CD4-positive, alpha-beta memory T cell (primary cell): ENCODE measurements around the gene EML6. TPM values are rescaled to one million over a fixed set of nuclear protein-coding genes. Genes with fewer than 3 reads are reported as not detected.

Experiments used
- CTCF ChIA-PET: fragments of 350-600 bp; sonication (Branson Sonifier 250); formaldehyde crosslinking; loops from one replicate; lab custom pipeline; 2021; ENCODE audit warnings: inconsistent platforms; ENCODE audit not compliant: partially characterized antibody; lab: Charles Lee
- POLR2A ChIA-PET: fragments of 350-600 bp; sonication (Branson Sonifier 250); formaldehyde crosslinking; loops from one replicate; lab custom pipeline; 2021; ENCODE audit not compliant: partially characterized antibody; lab: Charles Lee
- DNase-seq, 5 donors: peaks; one replicate each; pipeline versions ENCODE4 v3.0.0 to v3.0.0-alpha.2; 2020 to 2022; ENCODE audit warnings: mixed read lengths in 1 of 5
- H3K27ac ChIP-seq: one replicate; pipeline ENCODE4 v1.7.0; 2013; ENCODE audit warnings: low read depth, low read length
- H3K27me3 ChIP-seq: 2 replicates; pipeline ENCODE4 v1.7.0; 2013; ENCODE audit warnings: mild to moderate bottlenecking, low read length, moderate library complexity; ENCODE audit not compliant: insufficient read depth
- H3K36me3 ChIP-seq: 2 replicates; pipeline ENCODE4 v1.7.0; 2013; ENCODE audit warnings: mild to moderate bottlenecking, low read length, moderate library complexity; ENCODE audit not compliant: insufficient read depth
- H3K4me1 ChIP-seq: 2 replicates; pipeline ENCODE4 v1.7.0; 2013; ENCODE audit warnings: mild to moderate bottlenecking, low read length, moderate library complexity; ENCODE audit not compliant: insufficient read depth
- H3K4me3 ChIP-seq, 2 donors: one replicate each; pipeline ENCODE4 v1.7.0; 2013; ENCODE audit warnings: low read length in 2 of 2, mild to moderate bottlenecking in 1 of 2
- H3K9me3 ChIP-seq, 2 donors: one replicate each; pipeline ENCODE4 v1.7.0; 2013; ENCODE audit warnings: low read length in 2 of 2, control low read depth in 1 of 2; ENCODE audit not compliant: control insufficient read depth in 1 of 2
- H3K27ac Mint-ChIP-seq, 7 donors: one replicate each; pipeline ENCODE4 v1.8.0; 2020 to 2021; ENCODE audit warnings: mixed read lengths in 7 of 7, mild to moderate bottlenecking in 6 of 7, inconsistent platforms in 3 of 7, moderate library complexity in 3 of 7
- H3K27me3 Mint-ChIP-seq, 2 donors: one replicate each; pipeline ENCODE4 v1.8.0; 2020 to 2021; ENCODE audit warnings: mixed read lengths in 2 of 2
- H3K36me3 Mint-ChIP-seq, 2 donors: one replicate each; pipeline ENCODE4 v1.8.0; 2020 to 2021; ENCODE audit warnings: mixed read lengths in 2 of 2, inconsistent platforms in 1 of 2, mild to moderate bottlenecking in 1 of 2
- H3K4me1 Mint-ChIP-seq, 4 donors: one replicate each; pipeline ENCODE4 v1.8.0; 2020 to 2021; ENCODE audit warnings: mixed read lengths in 4 of 4, mild to moderate bottlenecking in 1 of 4
- H3K4me3 Mint-ChIP-seq, 8 donors: one replicate each; pipeline ENCODE4 v1.8.0; 2020 to 2021; ENCODE audit warnings: mixed read lengths in 8 of 8, mild to moderate bottlenecking in 7 of 8, moderate library complexity in 6 of 8, inconsistent platforms in 3 of 8
- H3K9me3 Mint-ChIP-seq, 8 donors: one replicate each; pipeline ENCODE4 v1.8.0; 2020 to 2021; ENCODE audit warnings: mixed read lengths in 8 of 8, mild to moderate bottlenecking in 5 of 8, inconsistent platforms in 3 of 8, moderate library complexity in 1 of 8
- intact Hi-C: fragments of 100-400 bp; cut with micrococcal nuclease; formaldehyde crosslinking; loops from one replicate; pipeline ENCODE4 v1.15.1; 2023
- polyA plus RNA-seq, 2 donors: library from polyadenylated mRNA; unstranded; fragments of 300-500 nt; fragmentation: Illumina TruSeq; gene quantifications; one replicate each; pipeline ENCODE4 v1.2.3, GENCODE V29; 2021
- total RNA-seq, 2 experiments: library from RNA; stranded (reverse); gene quantifications; one replicate each; pipeline ENCODE4 v1.2.3, GENCODE V29; 2021

Gene EML6
- total and polyA plus RNA-seq, 4 experiments from 2014 or later: 0.02 to 3.9 (median 1.8) TPM; not detected in 1

DNA sequence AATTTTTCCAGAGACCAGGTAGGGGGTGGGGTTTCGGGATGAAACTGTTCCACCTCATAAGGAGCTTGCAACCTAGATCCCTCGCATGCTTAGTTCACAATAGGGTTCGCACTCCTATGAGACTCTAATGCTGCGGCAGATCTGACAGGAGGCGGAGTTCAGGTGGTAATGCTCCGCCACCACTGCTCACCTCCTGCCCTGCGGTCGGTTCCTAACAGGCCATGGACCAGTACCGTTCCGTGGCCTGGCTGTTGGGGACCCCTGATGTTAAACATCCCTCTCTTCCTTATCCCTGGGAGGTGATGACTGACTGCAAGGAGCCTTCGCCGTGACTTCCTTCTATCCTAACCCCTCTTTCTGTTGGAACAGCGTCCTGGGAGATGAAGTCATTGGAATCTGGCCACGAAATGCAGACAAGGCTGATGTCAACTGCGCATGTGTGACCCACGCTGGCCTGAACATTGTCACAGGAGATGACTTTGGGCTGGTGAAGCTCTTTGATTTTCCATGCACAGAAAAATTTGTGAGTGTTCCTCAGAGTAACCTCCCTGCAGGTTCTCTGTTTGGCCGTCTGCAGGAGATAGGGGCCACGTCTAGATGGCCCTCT lies 244.4 kb downstream of the EML6 start:
- Histone ChIP-seq H3K27me3 (no peaks in the 10 kb centered on the region), H3K4me3 (no peak overlapping the region), H3K36me3 (peaks cover 3% of the 10 kb centered on the region), H3K27ac (no peak overlapping the region), H3K4me1 (peaks cover 37% of the 10 kb centered on the region), H3K9me3 (peaks cover 0 to 5% of the 10 kb centered on the region in 2 donors)
- H3K36me3 Mint-ChIP-seq: peaks cover 44 to 55% of the 10 kb centered on the region in 2 donors
- peaks cover 32 to 50% (median 37%) of the 10 kb centered on the region in 4 donors for H3K4me1 Mint-ChIP-seq
- intact Hi-C loops: no loop called here
- DNase-seq: no peak
- POLR2A ChIA-PET: no interaction called here
- peak overlapping the region in 2 of 8 donors; percentile 8 to 20 for H3K4me3 Mint-ChIP-seq
- peak overlapping the region in 2 of 7 donors; percentile 36 to 70 for H3K27ac Mint-ChIP-seq
- peaks cover 0 to 10% (median 2%) of the 10 kb centered on the region in 8 donors for H3K9me3 Mint-ChIP-seq
- CTCF ChIA-PET: no interaction called here
- H3K27me3 Mint-ChIP-seq: no peaks in the 10 kb centered on the region

DNA sequence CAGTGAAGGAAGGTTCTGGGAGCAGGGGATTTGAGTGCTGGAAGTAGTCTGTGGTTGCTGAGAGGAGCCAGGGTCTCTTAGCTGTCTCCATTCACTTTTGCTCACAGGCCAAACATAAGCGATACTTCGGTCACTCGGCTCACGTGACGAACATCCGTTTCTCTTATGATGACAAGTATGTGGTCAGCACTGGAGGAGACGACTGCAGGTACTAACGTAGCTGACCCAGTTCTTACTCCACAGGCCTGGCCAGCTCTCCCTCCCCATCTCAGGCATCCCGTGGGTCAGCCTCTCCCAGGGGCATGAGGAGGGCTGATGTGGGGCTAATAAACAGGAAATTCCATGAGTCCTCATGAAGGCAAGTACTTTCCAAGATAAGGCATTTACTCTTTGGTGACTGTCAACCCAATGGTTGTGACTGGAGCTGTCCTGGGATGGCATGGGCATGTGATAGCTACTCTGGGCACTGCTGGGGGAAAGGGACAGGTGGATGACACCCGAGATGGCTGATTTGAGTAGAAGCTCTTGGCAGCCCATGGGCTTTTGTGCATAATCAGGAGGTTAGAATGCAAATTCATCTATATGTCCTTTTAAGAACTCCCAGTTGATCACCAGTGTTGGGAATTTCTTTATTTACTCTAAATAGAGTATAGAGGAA lies 245.2 kb downstream of the EML6 start:
- intact Hi-C loops: no loop called here
- Histone ChIP-seq H3K36me3 (peaks cover 3% of the 10 kb centered on the region), H3K4me1 (peaks cover 33% of the 10 kb centered on the region), H3K27me3 (no peaks in the 10 kb centered on the region), H3K9me3 (peaks cover 0 to 5% of the 10 kb centered on the region in 2 donors), H3K27ac (no peak overlapping the region), H3K4me3 (no peak overlapping the region)
- peak overlapping the region in 1 of 8 donors; percentile 43 for H3K4me3 Mint-ChIP-seq
- peaks cover 29 to 46% (median 36%) of the 10 kb centered on the region in 4 donors for H3K4me1 Mint-ChIP-seq
- ChIA-PET POLR2A (no interaction called here), CTCF (interaction anchor here (1.1 kb wide), 1 partner anchor 130 kb away, joined by 3 read pairs; no protein-coding TSS in a partner anchor)
- peak overlapping the region in 4 of 7 donors; percentile 17 to 79 (median 68) for H3K27ac Mint-ChIP-seq
- no peak for DNase-seq
- H3K27me3 Mint-ChIP-seq: no peaks in the 10 kb centered on the region
- H3K9me3 Mint-ChIP-seq: peaks cover 0 to 10% (median 2%) of the 10 kb centered on the region in 8 donors
- H3K36me3 Mint-ChIP-seq: peaks cover 53 to 63% of the 10 kb centered on the region in 2 donors

DNA sequence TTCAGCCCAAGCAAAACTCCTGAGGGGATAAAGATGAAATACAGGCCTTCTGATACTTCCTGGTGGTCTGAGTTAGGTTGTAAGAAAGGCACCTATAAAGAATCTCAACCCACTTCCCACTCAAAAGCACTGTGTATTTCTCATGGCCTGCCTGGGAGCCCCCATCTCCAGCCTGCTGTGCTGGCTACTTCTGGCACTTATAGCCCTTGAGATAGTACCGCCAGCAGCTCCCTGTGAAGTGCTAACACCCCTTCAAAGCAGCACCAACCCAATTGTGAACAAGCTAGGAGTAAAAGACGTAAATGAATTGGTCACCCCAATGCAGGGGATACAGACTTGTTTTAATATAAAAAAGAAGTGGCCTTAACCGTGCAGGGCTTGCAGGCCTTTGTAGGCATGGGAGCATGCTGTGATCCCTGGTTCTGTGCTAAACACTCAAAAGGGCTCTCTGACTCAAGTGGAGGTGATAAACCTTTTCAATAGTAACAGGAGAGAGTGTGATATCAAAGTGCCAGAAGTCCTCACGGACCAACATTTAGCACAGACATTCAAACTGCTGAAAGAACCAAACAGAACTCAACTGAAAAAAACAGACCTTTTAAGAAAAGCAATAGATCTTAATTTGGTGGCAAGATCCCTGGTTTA lies 246.0 kb downstream of the EML6 start:
- Mint-ChIP-seq H3K27ac (peak overlapping the region in 4 of 7 donors; percentile 3 to 33 (median 22)), H3K36me3 (peaks cover 57 to 64% of the 10 kb centered on the region in 2 donors), H3K27me3 (no peaks in the 10 kb centered on the region), H3K4me1 (peaks cover 26 to 39% (median 29%) of the 10 kb centered on the region in 4 donors), H3K9me3 (peaks cover 0 to 10% (median 2%) of the 10 kb centered on the region in 8 donors), H3K4me3 (no peak overlapping the region)
- ChIA-PET POLR2A (no interaction called here), CTCF (interaction anchor here (1.1 kb wide), 1 partner anchor 130 kb away, joined by 3 read pairs; no protein-coding TSS in a partner anchor)
- Histone ChIP-seq H3K27ac (no peak overlapping the region), H3K9me3 (peaks cover 0 to 5% of the 10 kb centered on the region in 2 donors), H3K36me3 (peaks cover 3% of the 10 kb centered on the region), H3K4me1 (peaks cover 26% of the 10 kb centered on the region), H3K27me3 (no peaks in the 10 kb centered on the region), H3K4me3 (no peak overlapping the region)
- DNase-seq: no peak
- intact Hi-C loops: no loop called here

DNA sequence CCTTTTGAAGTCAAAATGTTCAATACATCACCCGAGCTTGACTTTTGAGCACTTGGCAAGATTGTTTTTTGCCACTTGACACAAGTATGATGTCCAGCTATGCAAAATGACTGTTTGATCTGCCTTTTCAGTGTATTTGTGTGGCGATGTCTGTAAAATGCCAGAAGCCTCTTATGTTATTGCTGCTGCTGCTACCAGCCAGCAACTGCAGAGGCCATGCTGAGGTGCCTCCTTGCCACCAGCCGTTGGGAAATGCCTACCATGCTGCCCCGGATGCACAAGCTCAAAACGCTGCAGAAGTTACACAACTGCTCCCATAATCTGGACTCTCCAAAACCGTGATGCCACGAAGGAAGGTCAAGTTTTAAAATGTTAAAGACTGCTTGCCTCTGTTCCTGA lies 246.5 kb downstream of the EML6 start:
- H3K36me3 Mint-ChIP-seq: peaks cover 61 to 67% of the 10 kb centered on the region in 2 donors
- peaks cover 0 to 5% of the 10 kb centered on the region in 2 donors for H3K9me3 ChIP-seq
- H3K27ac ChIP-seq: no peak overlapping the region
- intact Hi-C loops: no loop called here
- H3K4me3 ChIP-seq: no peak overlapping the region
- H3K27ac Mint-ChIP-seq: peak overlapping the region in 1 of 7 donors; percentile 33
- peaks cover 23 to 38% (median 28%) of the 10 kb centered on the region in 4 donors for H3K4me1 Mint-ChIP-seq
- CTCF ChIA-PET: interaction anchor here (1.3 kb wide), 1 partner anchor 40 kb away, joined by 4 read pairs; no protein-coding TSS in a partner anchor
- H3K36me3 ChIP-seq: peaks cover 3% of the 10 kb centered on the region
- no peak for DNase-seq
- H3K27me3 Mint-ChIP-seq: no peaks in the 10 kb centered on the region
- peaks cover 21% of the 10 kb centered on the region for H3K4me1 ChIP-seq
- peaks cover 0 to 10% (median 2%) of the 10 kb centered on the region in 8 donors for H3K9me3 Mint-ChIP-seq
- H3K27me3 ChIP-seq: no peaks in the 10 kb centered on the region
- no peak overlapping the region for H3K4me3 Mint-ChIP-seq
- POLR2A ChIA-PET: interaction anchor here (0.6 kb wide), 1 partner anchor 127 kb away, joined by 3 read pairs; no protein-coding TSS in a partner anchor

DNA sequence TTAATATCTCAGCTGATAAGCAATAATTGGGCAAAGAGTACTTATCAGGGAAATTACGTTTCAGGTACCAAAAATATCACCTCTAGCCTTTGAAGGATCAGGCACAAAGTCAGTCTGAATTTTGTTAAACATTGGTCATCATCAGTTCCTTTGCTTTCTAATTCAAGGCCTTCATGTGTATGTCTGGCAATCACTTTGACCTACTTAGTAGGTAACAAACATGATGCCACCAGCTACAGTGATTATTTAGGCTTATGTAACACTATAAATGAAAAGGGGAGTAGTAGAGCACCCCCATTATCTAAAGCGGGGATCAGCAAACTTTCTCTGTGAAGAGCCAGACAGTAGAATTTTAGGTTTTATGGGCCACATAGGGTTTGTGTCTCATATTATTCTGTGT lies 251.7 kb downstream of the EML6 start:
- DNase-seq: no peak
- peaks cover 16 to 43% (median 30%) of the 10 kb centered on the region in 4 donors for H3K4me1 Mint-ChIP-seq
- H3K4me3 ChIP-seq: no peak overlapping the region
- H3K27me3 Mint-ChIP-seq: no peaks in the 10 kb centered on the region
- H3K27ac ChIP-seq: no peak overlapping the region
- H3K36me3 ChIP-seq: peaks cover 3% of the 10 kb centered on the region
- H3K9me3 ChIP-seq: no peaks in the 10 kb centered on the region
- intact Hi-C loops: no loop called here
- H3K4me3 Mint-ChIP-seq: no peak overlapping the region
- peaks cover 16% of the 10 kb centered on the region for H3K4me1 ChIP-seq
- no peaks in the 10 kb centered on the region for H3K9me3 Mint-ChIP-seq
- H3K27ac Mint-ChIP-seq: peak overlapping the region in 2 of 7 donors; percentile 2 to 68
- POLR2A ChIA-PET: no interaction called here
- no peaks in the 10 kb centered on the region for H3K27me3 ChIP-seq
- CTCF ChIA-PET: interaction anchor here (1.2 kb wide), 1 partner anchor 194 kb away, joined by 4 read pairs; no protein-coding TSS in a partner anchor
- peaks cover 33 to 63% of the 10 kb centered on the region in 2 donors for H3K36me3 Mint-ChIP-seq

DNA sequence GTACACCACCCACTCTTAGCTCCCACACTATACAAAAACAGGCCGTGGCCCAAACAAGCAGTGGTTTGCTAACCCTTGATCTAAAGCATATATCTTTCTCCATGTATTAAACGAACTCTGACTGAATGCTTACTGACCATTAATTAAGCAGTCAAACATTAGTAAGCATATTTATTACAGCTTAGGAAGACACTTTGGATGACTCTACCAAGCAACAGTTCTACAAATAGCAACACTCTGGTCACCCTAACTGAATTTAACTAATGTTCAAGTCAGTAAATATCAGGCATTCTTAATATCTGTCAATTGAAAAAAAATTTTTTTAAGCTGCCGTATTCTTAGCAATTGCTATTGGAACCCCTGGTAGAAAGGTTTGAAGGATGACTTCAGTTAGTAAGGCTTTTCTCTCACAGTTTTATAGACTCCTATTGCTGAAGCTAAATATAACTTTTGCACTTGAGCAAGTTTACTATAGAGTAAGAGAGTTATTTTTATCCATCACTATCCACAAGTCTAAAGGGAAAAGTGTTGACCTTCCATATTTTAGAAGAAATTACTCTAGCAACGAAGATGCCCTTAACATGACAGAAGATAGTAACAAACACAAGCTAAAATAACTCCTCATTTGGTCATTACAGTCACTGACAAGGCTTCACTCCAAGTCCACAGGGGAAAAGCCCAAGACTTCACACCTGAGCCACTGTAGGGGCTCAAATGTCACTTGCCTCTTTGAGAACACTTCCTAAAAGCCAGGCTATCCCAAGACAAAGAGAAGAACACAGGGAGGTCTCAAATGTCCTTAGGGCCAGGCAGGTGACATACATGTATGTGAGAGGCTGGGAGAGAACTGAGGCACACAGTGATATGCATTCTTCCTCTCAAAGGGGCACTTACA lies 252.4 kb downstream of the EML6 start:
- ChIA-PET CTCF (interaction anchor here (1.2 kb wide), 1 partner anchor 193 kb away, joined by 4 read pairs; no protein-coding TSS in a partner anchor), POLR2A (interaction anchor here (1.3 to 2.0 kb wide), 2 partner anchors 10 kb away, joined by 3 to 8 read pairs; no protein-coding TSS in a partner anchor)
- intact Hi-C loops: no loop called here
- H3K4me1 ChIP-seq: peaks cover 16% of the 10 kb centered on the region
- Mint-ChIP-seq H3K9me3 (no peaks in the 10 kb centered on the region), H3K27ac (peak overlapping the region; percentile 0 to 87 (median 61)), H3K27me3 (no peaks in the 10 kb centered on the region), H3K4me3 (no peak overlapping the region), H3K36me3 (peaks cover 34 to 63% of the 10 kb centered on the region in 2 donors), H3K4me1 (peaks cover 20 to 50% (median 35%) of the 10 kb centered on the region in 4 donors)
- H3K9me3 ChIP-seq: no peaks in the 10 kb centered on the region
- H3K27me3 ChIP-seq: no peaks in the 10 kb centered on the region
- peaks cover 3% of the 10 kb centered on the region for H3K36me3 ChIP-seq
- no peak overlapping the region for H3K4me3 ChIP-seq
- DNase-seq: no peak
- no peak overlapping the region for H3K27ac ChIP-seq
